ENCODE data around the gene OR52W1. TPM values are rescaled to one million over a fixed set of nuclear protein-coding genes. Genes with fewer than 3 reads are reported as not detected.
A peak's percentile ranks its signal among the peaks of the same experiment; 100 is the strongest.

The OR52W1 gene
- polyA plus RNA-seq, 1 donor from 2014 or later: not detected

DNA sequence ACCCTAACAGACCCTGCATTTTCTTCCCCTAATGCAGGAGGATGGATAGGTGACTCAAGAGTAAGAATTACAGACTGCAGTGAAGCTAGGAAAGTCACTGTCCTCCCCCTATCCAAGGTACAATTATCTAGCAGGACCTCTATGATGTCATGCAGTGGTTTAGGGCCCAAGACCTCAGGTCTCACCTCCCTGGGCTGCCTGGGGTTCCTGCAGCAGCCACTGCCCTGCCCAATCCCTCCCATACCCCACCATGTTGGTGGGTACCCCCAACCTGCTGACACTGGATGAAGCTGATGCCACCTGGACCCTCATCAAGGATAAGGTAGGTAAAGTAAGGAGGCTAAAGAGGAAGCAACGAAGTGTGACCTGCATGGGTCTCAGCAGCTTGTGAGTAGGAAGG, 6.3 kb downstream of the OR52W1 start, which contains the start of gene C11orf42:
TSS of gene C11orf42 (plus strand) at position 192 of the 400 bp plus-strand sequence. CDS start at position 251, 59 bp downstream.
- no peaks in the 10 kb centered on the region for H3K9me3 Mint-ChIP-seq
- no peak within 1 kb of the TSS for H3K27ac Mint-ChIP-seq
- no peaks in the 10 kb centered on the region for H3K36me3 Mint-ChIP-seq
- H3K4me1 Mint-ChIP-seq: peaks cover 0 to 13% (median 8%) of the 10 kb centered on the region in 3 donors
- no peak within 1 kb of the TSS for H3K4me3 Mint-ChIP-seq
- H3K27me3 Mint-ChIP-seq: no peaks in the 10 kb centered on the region

DNA sequence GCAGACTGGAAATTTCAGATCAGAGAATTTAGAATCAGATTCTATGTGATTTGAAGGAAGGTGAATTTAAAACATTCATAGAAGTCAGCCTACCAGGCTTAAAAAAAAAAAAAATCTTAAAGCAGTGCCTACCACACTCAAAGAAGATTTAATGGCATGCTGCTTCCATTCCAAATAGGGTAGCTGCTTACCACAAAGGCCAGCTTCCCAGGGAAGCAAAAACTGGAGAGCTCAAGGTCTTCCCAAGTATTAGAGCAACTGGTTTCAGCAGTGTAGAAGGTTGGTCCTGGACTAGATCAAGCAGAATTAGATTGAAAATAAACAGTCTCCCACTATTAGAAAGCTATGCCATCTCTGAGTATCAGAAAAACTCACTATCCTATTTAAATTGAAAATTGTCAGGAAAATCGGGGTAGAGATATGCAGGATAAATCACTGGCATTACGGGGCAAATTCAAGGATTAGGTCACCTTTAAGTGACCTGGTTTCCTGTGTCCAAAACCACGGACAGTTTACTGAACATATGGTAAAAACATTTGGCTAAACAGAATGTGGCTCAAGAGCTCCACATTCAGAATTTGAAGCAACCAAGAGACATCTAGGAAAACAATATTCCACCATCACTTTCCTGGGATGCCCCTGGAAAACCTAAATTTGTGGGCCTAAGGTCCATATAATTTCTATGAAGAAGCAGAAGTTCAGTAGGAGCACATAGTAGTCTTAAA, 7.6 kb downstream of the OR52W1 start:
- no peaks in the 10 kb centered on the region for H3K36me3 Mint-ChIP-seq

DNA sequence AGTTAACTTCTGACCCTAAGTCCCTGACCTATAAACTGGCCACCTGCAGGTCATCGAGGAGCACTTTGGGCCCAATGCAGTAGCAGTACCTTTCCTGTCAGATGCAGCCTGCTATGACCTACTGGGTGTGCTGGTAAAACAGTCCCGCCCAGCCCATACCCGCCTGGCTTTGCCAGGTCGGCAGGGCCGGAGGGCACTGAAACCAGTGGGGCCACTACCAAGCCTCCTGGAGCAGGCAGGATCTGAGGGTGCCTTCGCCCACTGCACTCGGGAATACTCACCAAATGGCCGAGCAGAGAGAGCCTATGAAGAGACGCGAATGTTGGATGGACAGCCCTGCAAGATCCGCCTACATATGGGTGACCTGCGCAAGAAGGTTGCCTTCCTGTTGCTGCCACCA, 10.8 kb downstream of the OR52W1 start:
- H3K4me3 Mint-ChIP-seq: no peak overlapping the region
- no peak overlapping the region for H3K27ac Mint-ChIP-seq
- H3K27me3 Mint-ChIP-seq: no peaks in the 10 kb centered on the region
- no peaks in the 10 kb centered on the region for H3K9me3 Mint-ChIP-seq
- no peaks in the 10 kb centered on the region for H3K36me3 Mint-ChIP-seq
- no peaks in the 10 kb centered on the region for H3K4me1 Mint-ChIP-seq

More for the DNA sequence above, 7.6 kb downstream of the OR52W1 start:
- H3K4me1 Mint-ChIP-seq: peaks cover 0 to 13% (median 8%) of the 10 kb centered on the region in 3 donors
- no peaks in the 10 kb centered on the region for H3K9me3 Mint-ChIP-seq
- H3K27ac Mint-ChIP-seq: no peak overlapping the region
- no peak overlapping the region for H3K4me3 Mint-ChIP-seq
- no peaks in the 10 kb centered on the region for H3K27me3 Mint-ChIP-seq

DNA sequence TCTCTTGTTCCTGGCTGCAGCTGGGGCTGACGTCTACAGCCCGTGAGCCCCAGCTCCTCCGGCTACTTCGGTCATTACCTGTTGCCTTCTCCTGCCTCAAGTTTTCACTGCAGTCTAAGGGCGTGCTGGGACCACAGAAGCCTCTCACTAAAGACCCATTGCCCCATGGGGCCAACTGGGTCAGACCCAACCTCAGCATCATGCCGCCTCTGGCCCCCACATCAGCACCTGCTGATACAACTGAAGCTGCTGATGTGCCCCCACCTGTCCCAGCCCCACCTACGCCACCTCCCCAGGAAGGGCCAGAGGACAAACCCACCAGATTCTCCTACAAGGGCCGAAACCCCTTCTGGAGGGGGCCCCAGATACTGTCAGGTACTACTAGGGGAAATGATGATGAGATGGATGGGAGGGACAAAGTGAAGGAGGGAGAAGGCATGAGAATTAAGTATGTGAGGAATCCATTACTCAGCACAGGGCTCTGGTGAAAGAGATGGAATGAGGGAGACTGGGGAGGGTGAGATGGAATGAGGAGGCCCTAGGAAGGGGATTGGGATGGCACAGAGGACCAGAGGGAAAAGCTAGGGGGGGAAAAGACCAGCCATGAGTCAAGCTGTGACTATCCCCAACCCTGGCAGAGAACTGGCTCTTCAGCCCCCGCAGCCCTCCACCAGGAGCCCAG, 11.4 kb downstream of the OR52W1 start:
- Mint-ChIP-seq H3K27ac (no peak overlapping the region), H3K27me3 (no peaks in the 10 kb centered on the region), H3K4me1 (no peaks in the 10 kb centered on the region), H3K36me3 (no peaks in the 10 kb centered on the region), H3K9me3 (no peaks in the 10 kb centered on the region), H3K4me3 (no peak overlapping the region)

DNA sequence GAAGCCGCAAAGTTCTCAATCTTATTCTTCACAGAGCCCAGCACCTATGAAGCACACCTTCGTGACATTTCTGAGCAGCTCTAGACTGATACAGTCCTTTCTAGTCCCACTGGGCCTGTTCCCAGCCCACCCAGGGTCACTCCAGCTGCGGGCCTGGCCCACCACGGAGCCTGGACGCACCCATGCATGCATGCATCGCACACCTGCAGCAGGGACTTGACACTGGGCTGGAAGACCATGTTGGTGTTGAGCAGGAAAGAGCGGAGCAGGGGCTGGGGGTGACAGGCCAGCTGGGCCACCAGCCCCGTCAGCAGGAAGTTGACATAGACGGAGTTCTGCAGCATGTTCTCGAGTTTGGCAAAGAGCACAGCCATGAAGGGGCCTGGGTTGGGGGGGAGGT, 15.5 kb downstream of the OR52W1 start:
- peaks cover 12% of the 10 kb centered on the region for H3K36me3 Mint-ChIP-seq
- H3K27me3 Mint-ChIP-seq: no peaks in the 10 kb centered on the region
- no peaks in the 10 kb centered on the region for H3K9me3 Mint-ChIP-seq
- H3K4me1 Mint-ChIP-seq: peaks cover 0 to 2% (median 0%) of the 10 kb centered on the region in 3 donors
- no peak overlapping the region for H3K4me3 Mint-ChIP-seq
- H3K27ac Mint-ChIP-seq: no peak overlapping the region

DNA sequence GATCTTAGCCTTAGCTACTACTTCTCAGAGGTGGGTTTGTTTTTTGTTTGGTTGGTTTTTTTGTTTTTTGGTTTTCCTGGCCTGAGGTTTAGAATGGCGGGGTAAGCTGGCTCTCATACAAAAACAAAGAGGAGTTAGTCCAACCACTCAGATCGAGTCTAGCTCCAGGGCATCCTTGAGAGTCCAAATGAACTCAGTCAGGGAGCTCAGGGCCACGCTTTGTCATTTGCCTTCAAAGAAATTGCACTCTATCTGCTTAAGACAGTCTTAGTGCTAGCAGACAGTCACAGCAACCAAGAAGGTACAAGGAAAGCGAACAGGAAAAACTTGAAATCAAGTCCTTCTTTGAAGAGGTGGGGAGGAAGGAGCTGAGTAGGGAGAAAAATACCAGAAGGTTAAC, 17.5 kb downstream of the OR52W1 start:
- peaks cover 0 to 5% (median 0%) of the 10 kb centered on the region in 3 donors for H3K4me1 Mint-ChIP-seq
- peak overlapping the region in 1 of 3 donors; percentile 60 for H3K27ac Mint-ChIP-seq
- H3K4me3 Mint-ChIP-seq: no peak overlapping the region
- no peaks in the 10 kb centered on the region for H3K27me3 Mint-ChIP-seq
- no peaks in the 10 kb centered on the region for H3K9me3 Mint-ChIP-seq
- peaks cover 12% of the 10 kb centered on the region for H3K36me3 Mint-ChIP-seq

DNA sequence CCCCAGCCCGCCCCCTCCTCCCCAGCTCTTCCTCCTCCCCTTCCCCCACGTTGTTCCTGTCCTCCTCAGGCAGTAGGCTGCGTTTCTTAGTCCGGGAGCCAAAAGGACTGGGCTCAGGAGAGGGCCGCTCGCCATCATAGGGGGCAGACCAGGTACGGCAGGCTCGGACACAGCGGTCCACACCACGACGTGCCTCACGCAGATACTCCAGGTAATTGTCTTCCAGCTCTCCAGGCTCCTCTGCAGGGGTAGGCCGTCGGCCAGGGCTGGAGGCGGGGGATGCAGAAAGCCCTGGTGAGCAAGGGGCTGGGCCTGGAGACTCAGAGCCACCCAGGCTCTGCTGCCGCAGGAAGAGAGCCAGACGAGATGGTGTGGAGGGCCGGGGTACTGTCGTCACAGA, 18.7 kb downstream of the OR52W1 start:
- peaks cover 12% of the 10 kb centered on the region for H3K36me3 Mint-ChIP-seq
- no peaks in the 10 kb centered on the region for H3K27me3 Mint-ChIP-seq
- H3K27ac Mint-ChIP-seq: no peak overlapping the region

DNA sequence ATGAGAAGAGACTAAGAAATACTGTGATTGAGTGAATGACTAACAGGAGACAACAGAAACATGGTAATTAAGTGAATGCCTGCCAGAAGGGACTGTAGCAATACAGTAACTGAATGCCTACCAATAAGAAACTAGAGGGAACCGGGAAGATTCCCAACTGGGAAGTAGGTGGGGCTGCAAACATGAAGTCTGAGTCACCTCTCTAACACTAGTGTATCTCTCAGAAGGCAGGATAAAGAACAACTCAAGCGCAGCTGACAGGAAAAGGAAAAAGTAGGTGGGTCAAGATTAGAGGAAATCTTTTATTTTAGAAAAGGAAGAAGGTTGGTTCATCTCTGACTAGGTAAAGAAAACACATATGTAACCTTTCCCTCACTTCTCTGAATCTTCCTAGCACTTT, 20.3 kb downstream of the OR52W1 start:
- Mint-ChIP-seq H3K36me3 (peaks cover 15% of the 10 kb centered on the region), H3K4me3 (no peak overlapping the region), H3K9me3 (no peaks in the 10 kb centered on the region)

More for the DNA sequence above, 18.7 kb downstream of the OR52W1 start:
- H3K9me3 Mint-ChIP-seq: no peaks in the 10 kb centered on the region
- peaks cover 0 to 6% (median 0%) of the 10 kb centered on the region in 3 donors for H3K4me1 Mint-ChIP-seq
- H3K4me3 Mint-ChIP-seq: no peak overlapping the region

DNA sequence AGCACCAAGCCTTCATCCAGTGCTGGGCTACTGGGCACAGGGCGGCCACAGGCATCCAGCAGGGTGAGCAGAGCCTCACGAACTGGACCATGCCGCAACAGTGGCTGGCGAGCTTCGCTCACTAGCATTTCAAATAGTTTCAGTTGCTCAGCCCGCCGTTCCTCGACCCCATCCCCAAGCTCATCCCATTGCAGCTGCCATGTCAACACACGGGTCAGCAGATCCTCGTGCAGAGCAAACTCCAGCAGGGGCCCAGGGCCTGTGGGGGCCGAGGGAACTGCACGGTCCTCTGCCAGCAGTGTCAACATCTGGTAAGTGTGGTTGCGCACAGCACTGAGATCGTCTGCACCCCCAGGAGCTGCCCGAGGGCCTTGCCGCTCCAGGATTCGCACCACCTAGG, 24.8 kb downstream of the OR52W1 start:
- Mint-ChIP-seq H3K27me3 (no peaks in the 10 kb centered on the region), H3K4me1 (peaks cover 13 to 24% (median 23%) of the 10 kb centered on the region in 3 donors)

More for the DNA sequence above, 20.3 kb downstream of the OR52W1 start:
- Mint-ChIP-seq H3K27me3 (no peaks in the 10 kb centered on the region), H3K4me1 (peaks cover 0 to 6% (median 0%) of the 10 kb centered on the region in 3 donors), H3K27ac (no peak overlapping the region)

DNA sequence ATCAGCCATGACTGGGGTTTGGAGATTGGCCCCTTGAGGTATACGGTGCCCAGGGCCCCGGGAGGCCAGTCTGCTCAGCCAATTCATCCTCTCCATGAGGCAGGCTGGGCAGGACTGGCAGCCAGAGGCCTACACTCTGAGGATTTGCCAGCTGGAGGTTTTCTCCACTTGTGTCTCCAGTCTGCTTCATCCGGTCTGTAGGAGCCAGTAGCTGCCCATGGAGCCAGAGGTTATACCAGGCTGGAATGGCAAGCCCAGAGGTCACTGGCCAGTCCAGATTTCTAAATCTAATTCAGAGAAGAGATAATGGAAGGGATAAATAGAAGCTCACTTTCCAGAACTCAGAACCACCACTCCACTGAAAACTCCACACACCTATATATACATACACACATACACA, 25.4 kb downstream of the OR52W1 start:
- Mint-ChIP-seq H3K36me3 (peaks cover 8% of the 10 kb centered on the region), H3K9me3 (no peaks in the 10 kb centered on the region), H3K4me1 (peaks cover 16 to 28% (median 25%) of the 10 kb centered on the region in 3 donors), H3K27me3 (no peaks in the 10 kb centered on the region), H3K27ac (no peak overlapping the region), H3K4me3 (no peak overlapping the region)

More for the DNA sequence above, 24.8 kb downstream of the OR52W1 start:
- peaks cover 8% of the 10 kb centered on the region for H3K36me3 Mint-ChIP-seq
- no peak overlapping the region for H3K27ac Mint-ChIP-seq
- no peaks in the 10 kb centered on the region for H3K9me3 Mint-ChIP-seq
- no peak overlapping the region for H3K4me3 Mint-ChIP-seq

DNA sequence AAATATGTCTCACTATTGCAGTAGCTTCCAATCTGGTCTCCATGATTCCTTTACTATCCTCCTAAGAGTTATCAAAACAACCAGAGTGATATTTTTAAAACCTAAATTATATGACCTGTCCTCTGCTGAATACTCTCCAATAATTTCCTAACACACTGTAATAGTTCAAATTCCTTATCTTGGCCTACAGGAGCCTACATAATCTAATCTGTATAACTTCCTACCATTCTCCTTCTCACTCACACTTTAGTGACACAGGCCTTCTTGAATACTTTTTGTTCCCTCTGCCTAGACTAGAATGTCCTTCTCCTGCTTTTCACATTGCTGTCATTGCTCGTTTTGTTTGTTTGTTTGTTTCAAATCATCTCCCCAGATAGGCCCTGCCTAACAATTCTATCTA, 26.0 kb downstream of the OR52W1 start:
- H3K4me1 Mint-ChIP-seq: peaks cover 18 to 32% (median 29%) of the 10 kb centered on the region in 3 donors
- no peaks in the 10 kb centered on the region for H3K27me3 Mint-ChIP-seq
- no peaks in the 10 kb centered on the region for H3K9me3 Mint-ChIP-seq
- peak overlapping the region in 1 of 3 donors; percentile 2 for H3K27ac Mint-ChIP-seq
- H3K4me3 Mint-ChIP-seq: no peak overlapping the region
- H3K36me3 Mint-ChIP-seq: peaks cover 8% of the 10 kb centered on the region

DNA sequence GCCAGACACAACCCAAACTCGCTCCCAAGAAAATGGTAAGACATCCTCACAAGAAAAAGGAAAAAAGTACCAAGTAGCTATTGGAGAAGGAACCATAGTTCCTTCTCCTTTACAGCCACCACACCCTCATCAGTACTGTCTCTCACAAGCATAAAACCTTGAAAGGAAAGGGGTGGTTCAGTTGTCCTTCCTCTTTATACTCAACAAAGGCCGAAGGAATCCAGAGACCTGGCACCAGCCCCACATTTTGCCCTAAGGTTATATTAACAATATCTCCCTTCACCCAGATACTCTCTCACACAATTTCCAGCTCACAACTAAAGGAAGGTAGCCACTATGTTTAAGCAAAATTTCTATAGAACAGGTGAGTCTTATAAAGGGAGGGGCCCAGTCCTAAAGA, 26.9 kb downstream of the OR52W1 start:
- no peak overlapping the region for H3K4me3 Mint-ChIP-seq

DNA sequence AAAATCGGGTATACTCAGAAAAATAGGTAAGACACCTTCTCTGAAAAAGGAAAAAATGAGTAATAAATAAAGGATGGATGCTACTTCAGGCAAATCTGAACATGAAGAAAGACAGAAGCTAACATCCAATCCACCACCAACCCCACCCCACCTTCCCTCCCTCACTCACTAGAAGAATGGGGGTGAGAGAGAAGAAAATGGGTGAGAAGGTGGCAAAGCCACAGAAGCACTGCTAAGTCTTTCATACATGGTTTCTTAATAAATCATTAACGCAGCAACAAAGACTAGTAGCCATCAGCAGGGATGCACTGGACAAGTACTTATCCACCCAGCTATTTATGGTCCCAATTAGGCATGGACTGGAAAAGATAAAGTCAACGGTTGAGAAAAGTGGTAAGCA, 29.5 kb downstream of the OR52W1 start:
- Mint-ChIP-seq H3K36me3 (peaks cover 6% of the 10 kb centered on the region), H3K27me3 (no peaks in the 10 kb centered on the region), H3K4me3 (peak overlapping the region in 1 of 4 donors; percentile 19), H3K4me1 (peaks cover 27 to 46% (median 39%) of the 10 kb centered on the region in 3 donors), H3K27ac (no peak overlapping the region), H3K9me3 (no peaks in the 10 kb centered on the region)

More for the DNA sequence above, 26.9 kb downstream of the OR52W1 start:
- H3K27ac Mint-ChIP-seq: peak overlapping the region in 1 of 3 donors; percentile 2
- H3K36me3 Mint-ChIP-seq: peaks cover 8% of the 10 kb centered on the region
- H3K27me3 Mint-ChIP-seq: no peaks in the 10 kb centered on the region
- H3K9me3 Mint-ChIP-seq: no peaks in the 10 kb centered on the region
- peaks cover 22 to 37% (median 32%) of the 10 kb centered on the region in 3 donors for H3K4me1 Mint-ChIP-seq

DNA sequence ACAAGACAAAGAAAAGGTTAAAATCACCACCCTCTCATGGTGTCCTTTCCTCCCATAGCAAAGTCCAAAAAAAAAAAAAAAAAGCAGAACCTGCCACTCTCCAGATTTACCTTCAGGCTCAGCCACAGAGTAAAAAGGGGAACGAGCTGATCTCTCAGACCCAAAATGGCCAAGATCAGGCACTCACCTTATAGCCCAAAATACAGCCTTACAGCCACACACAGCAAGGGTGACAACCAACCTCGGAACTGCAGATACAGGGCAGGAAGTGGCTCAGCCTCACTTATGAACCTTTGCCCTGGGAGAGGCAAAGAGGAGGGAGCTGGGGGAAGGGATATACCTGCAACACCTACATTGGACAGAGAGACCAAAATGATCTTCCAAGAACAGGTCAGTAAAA, 30.9 kb downstream of the OR52W1 start:
- no peaks in the 10 kb centered on the region for H3K9me3 Mint-ChIP-seq
- H3K4me3 Mint-ChIP-seq: peak overlapping the region in 1 of 4 donors; percentile 61
- H3K4me1 Mint-ChIP-seq: peaks cover 32 to 50% (median 47%) of the 10 kb centered on the region in 3 donors
- H3K27me3 Mint-ChIP-seq: no peaks in the 10 kb centered on the region
- H3K36me3 Mint-ChIP-seq: peaks cover 6% of the 10 kb centered on the region
- H3K27ac Mint-ChIP-seq: no peak overlapping the region

DNA sequence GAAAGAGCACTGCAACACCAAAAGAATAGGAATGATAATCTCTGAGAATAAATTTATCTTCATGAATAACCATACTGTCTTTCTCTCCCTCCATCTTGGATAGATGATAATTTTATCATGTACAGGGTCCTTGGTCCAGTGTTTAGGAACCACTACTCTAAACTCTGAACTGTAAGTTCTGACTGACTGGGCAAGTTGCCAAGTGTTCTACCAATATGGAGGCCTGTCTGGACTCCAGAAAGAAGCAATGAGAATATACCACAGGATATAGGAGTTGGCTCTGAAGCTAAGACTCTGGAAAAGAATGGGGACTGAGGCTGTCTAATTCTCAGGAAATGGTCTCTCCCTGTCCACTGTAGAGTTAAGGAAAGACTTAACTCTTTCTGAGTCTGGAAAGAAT, 33.9 kb downstream of the OR52W1 start:
- peaks cover 2% of the 10 kb centered on the region for H3K36me3 Mint-ChIP-seq
- H3K27ac Mint-ChIP-seq: peak overlapping the region in 1 of 3 donors; percentile 25
- H3K4me1 Mint-ChIP-seq: peaks cover 21 to 36% (median 33%) of the 10 kb centered on the region in 3 donors
- H3K9me3 Mint-ChIP-seq: no peaks in the 10 kb centered on the region
- no peaks in the 10 kb centered on the region for H3K27me3 Mint-ChIP-seq
- H3K4me3 Mint-ChIP-seq: peak overlapping the region in 2 of 4 donors; percentile 53 to 85
